Fibroblast of lung (primary cell): Measurements from ENCODE around the gene USP17L5. TPM values are rescaled to one million over a fixed set of nuclear protein-coding genes. Genes with fewer than 3 reads are reported as not detected.
"Not testable (repeated sequence)": the region's sequence is repeated elsewhere in the genome, so short reads cannot be mapped to it uniquely, and the experiment has no call there.

ENCODE experiments used
- DNase-seq, 2 donors: peaks; one replicate each; pipeline versions ENCODE4 v3.0.0 to v3.0.0-alpha.2; 2010; ENCODE audit warnings: low read depth in 2 of 2
- H2AFZ ChIP-seq: 2 replicates; pipeline ENCODE4 v1.5.1; 2012; ENCODE audit warnings: low read length, control low read depth, inconsistent platforms
- H3K27ac ChIP-seq: 2 replicates; pipeline ENCODE4 v1.5.1; 2011; ENCODE audit warnings: low read length, control low read depth; ENCODE audit not compliant: insufficient read depth
- H3K27me3 ChIP-seq: 2 replicates; pipeline ENCODE4 v1.5.1; 2011; ENCODE audit warnings: mild to moderate bottlenecking, low read length; ENCODE audit not compliant: control insufficient read depth, insufficient read depth
- H3K36me3 ChIP-seq: 2 replicates; pipeline ENCODE4 v1.5.1; 2011; ENCODE audit warnings: low read length; ENCODE audit not compliant: control insufficient read depth, insufficient read depth
- H3K4me1 ChIP-seq: 2 replicates; pipeline ENCODE4 v1.5.1; 2011; ENCODE audit warnings: low read length; ENCODE audit not compliant: control insufficient read depth, insufficient read depth; ENCODE audit errors: extremely low read depth
- H3K4me2 ChIP-seq: 2 replicates; pipeline ENCODE4 v1.5.1; 2011; ENCODE audit warnings: low read length, control low read depth; ENCODE audit not compliant: insufficient read depth; ENCODE audit errors: extremely low read depth
- H3K4me3 ChIP-seq, 4 experiments: fragments of 200-600 bp in 1 of 4; sonication (generic) in 1 of 4; replicated peaks in 1 of 4; 2 replicates each; pipeline ENCODE4 v1.5.1; 2011 to 2016; ENCODE audit warnings: low read length in 4 of 4, low read depth in 3 of 4, mild to moderate bottlenecking in 3 of 4, control low read depth in 2 of 4, inconsistent platforms in 1 of 4, mixed read lengths in 1 of 4; ENCODE audit not compliant: insufficient read depth in 1 of 4; ENCODE audit errors: control extremely low read depth in 1 of 4
- H3K79me2 ChIP-seq: 2 replicates; pipeline ENCODE4 v1.5.1; 2012; ENCODE audit warnings: mild to moderate bottlenecking, low read length, inconsistent platforms; ENCODE audit not compliant: control insufficient read depth, insufficient read depth
- H3K9ac ChIP-seq: 2 replicates; pipeline ENCODE4 v1.5.1; 2011; ENCODE audit warnings: mild to moderate bottlenecking, low read length, control low read depth; ENCODE audit not compliant: insufficient read depth
- H3K9me3 ChIP-seq: 2 replicates; pipeline ENCODE4 v1.5.1; 2012; ENCODE audit warnings: low read depth, low read length; ENCODE audit not compliant: control insufficient read depth, insufficient read depth
- H4K20me1 ChIP-seq: 2 replicates; pipeline ENCODE4 v1.5.1; 2011; ENCODE audit warnings: low read length; ENCODE audit not compliant: control insufficient read depth, insufficient read depth; ENCODE audit errors: extremely low read depth
- polyA minus RNA-seq: library from RNA; depleted of rRNA, polyadenylated mRNA; stranded (reverse); fragments of >200 nt; gene quantifications from 2 replicates; pipeline ENCODE4 v1.2.3, GENCODE V29; 2011; ENCODE audit warnings: low replicate concordance
- polyA plus RNA-seq, 2 donors: library from polyadenylated mRNA; depleted of rRNA in 1 of 2; stranded (reverse) in 1 of 2; unstranded in 1 of 2; fragments of >200 nt; gene quantifications; 2 replicates each; pipeline ENCODE4 v1.2.1, GENCODE V29; 2011 to 2012; ENCODE audit warnings: missing spikeins in 1 of 2
- total RNA-seq: library from RNA; depleted of rRNA; stranded (reverse); fragments of >200 nt; gene quantifications from 2 replicates; pipeline ENCODE4 v1.2.1, GENCODE V29; 2014

Gene USP17L5, protein sequence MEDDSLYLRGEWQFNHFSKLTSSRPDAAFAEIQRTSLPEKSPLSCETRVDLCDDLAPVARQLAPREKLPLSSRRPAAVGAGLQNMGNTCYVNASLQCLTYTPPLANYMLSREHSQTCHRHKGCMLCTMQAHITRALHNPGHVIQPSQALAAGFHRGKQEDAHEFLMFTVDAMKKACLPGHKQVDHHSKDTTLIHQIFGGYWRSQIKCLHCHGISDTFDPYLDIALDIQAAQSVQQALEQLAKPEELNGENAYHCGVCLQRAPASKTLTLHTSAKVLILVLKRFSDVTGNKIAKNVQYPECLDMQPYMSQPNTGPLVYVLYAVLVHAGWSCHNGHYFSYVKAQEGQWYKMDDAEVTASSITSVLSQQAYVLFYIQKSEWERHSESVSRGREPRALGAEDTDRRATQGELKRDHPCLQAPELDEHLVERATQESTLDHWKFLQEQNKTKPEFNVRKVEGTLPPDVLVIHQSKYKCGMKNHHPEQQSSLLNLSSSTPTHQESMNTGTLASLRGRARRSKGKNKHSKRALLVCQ
- total RNA-seq = not detected in 2 replicates
- not detected in 2 replicates for polyA plus RNA-seq
- not detected in 2 replicates for polyA plus RNA-seq (2012)
- polyA minus RNA-seq = not detected in 2 replicates

DNA sequence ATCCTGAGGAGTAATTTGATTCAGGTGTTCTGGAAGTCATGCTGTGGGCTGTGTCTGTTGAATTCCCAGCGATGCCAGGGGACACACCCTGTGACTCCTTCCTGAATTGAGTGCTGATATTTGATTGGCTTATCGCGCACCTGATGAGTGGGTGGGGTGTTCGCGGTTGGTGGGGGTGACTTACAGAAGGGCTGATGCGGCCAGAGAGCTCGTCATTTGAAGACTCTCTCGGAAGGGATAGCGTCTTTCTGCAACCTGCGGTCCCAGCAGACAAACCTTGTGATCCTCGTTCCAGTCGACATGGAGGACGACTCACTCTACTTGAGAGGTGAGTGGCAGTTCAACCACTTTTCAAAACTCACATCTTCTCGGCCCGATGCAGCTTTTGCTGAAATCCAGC is at the start of gene USP17L5:
USP17L5 (plus strand) TSS at position 301 of the 400 bp plus-strand sequence; CDS start at position 301, 0 bp downstream.
- H2AFZ ChIP-seq, DNase-seq, H3K9ac ChIP-seq, H3K27me3 ChIP-seq, H3K4me3 ChIP-seq, H3K36me3 ChIP-seq, H4K20me1 ChIP-seq, H3K79me2 ChIP-seq, H3K9me3 ChIP-seq, H3K27ac ChIP-seq, H3K4me2 ChIP-seq, H3K4me1 ChIP-seq: not testable (repeated sequence)

DNA sequence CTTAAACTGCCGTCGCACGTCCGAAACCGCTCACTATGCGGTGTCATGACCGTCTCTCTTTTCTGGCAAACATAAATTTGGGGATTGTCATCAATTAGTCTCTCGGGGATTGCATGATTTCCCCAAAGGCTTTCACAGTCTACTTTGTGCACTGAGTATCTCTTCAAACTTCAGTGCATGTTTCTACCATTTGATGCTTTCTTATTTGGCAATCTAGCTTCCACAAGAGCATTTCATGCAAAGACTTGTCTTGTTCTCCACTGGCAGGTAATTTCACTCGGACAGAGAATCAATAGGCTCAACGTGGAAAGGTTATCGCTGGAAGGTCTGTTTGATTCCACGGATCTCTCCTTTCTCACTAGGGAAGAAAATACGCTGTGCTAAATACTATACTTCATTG is 15.0 kb upstream of the USP17L5 start:
- H3K4me3 ChIP-seq, H3K4me2 ChIP-seq, H3K4me1 ChIP-seq, DNase-seq, H3K36me3 ChIP-seq, H3K9me3 ChIP-seq, H2AFZ ChIP-seq, H3K79me2 ChIP-seq, H3K27ac ChIP-seq, H3K27me3 ChIP-seq, H3K9ac ChIP-seq, H4K20me1 ChIP-seq: not testable (repeated sequence)

DNA sequence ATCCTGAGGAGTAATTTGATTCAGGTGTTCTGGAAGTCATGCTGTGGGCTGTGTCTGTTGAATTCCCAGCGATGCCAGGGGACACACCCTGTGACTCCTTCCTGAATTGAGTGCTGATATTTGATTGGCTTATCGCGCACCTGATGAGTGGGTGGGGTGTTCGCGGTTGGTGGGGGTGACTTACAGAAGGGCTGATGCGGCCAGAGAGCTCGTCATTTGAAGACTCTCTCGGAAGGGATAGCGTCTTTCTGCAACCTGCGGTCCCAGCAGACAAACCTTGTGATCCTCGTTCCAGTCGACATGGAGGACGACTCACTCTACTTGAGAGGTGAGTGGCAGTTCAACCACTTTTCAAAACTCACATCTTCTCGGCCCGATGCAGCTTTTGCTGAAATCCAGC is 14.3 kb upstream of the USP17L5 start, which contains the start of gene USP17L24:
USP17L24 (plus strand) TSS at position 301 of the 400 bp plus-strand sequence; CDS start at position 301, 0 bp downstream.
- H3K4me1 ChIP-seq, H4K20me1 ChIP-seq, H3K9ac ChIP-seq, H2AFZ ChIP-seq, DNase-seq, H3K4me2 ChIP-seq, H3K9me3 ChIP-seq, H3K36me3 ChIP-seq, H3K79me2 ChIP-seq, H3K4me3 ChIP-seq, H3K27me3 ChIP-seq, H3K27ac ChIP-seq: not testable (repeated sequence)

DNA sequence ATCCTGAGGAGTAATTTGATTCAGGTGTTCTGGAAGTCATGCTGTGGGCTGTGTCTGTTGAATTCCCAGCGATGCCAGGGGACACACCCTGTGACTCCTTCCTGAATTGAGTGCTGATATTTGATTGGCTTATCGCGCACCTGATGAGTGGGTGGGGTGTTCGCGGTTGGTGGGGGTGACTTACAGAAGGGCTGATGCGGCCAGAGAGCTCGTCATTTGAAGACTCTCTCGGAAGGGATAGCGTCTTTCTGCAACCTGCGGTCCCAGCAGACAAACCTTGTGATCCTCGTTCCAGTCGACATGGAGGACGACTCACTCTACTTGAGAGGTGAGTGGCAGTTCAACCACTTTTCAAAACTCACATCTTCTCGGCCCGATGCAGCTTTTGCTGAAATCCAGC is 9.6 kb upstream of the USP17L5 start, which contains the start of gene USP17L25:
USP17L25 (plus strand) TSS at position 301 of the 400 bp plus-strand sequence; CDS start at position 301, 0 bp downstream.
- not testable (repeated sequence) for H3K9ac ChIP-seq, DNase-seq, H2AFZ ChIP-seq, H3K79me2 ChIP-seq, H4K20me1 ChIP-seq, H3K4me1 ChIP-seq, H3K4me2 ChIP-seq, H3K27me3 ChIP-seq, H3K4me3 ChIP-seq, H3K27ac ChIP-seq, H3K9me3 ChIP-seq, H3K36me3 ChIP-seq

DNA sequence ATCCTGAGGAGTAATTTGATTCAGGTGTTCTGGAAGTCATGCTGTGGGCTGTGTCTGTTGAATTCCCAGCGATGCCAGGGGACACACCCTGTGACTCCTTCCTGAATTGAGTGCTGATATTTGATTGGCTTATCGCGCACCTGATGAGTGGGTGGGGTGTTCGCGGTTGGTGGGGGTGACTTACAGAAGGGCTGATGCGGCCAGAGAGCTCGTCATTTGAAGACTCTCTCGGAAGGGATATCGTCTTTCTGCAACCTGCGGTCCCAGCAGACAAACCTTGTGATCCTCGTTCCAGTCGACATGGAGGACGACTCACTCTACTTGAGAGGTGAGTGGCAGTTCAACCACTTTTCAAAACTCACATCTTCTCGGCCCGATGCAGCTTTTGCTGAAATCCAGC is 4.8 kb upstream of the USP17L5 start, which contains the start of gene USP17L26:
USP17L26 (plus strand) TSS at position 301 of the 400 bp plus-strand sequence; CDS start at position 301, 0 bp downstream.
- H3K36me3 ChIP-seq, H3K4me3 ChIP-seq, H3K79me2 ChIP-seq, H3K9ac ChIP-seq, H3K4me1 ChIP-seq, H3K4me2 ChIP-seq, H4K20me1 ChIP-seq, H2AFZ ChIP-seq, H3K9me3 ChIP-seq, H3K27me3 ChIP-seq, H3K27ac ChIP-seq, DNase-seq: not testable (repeated sequence)

DNA sequence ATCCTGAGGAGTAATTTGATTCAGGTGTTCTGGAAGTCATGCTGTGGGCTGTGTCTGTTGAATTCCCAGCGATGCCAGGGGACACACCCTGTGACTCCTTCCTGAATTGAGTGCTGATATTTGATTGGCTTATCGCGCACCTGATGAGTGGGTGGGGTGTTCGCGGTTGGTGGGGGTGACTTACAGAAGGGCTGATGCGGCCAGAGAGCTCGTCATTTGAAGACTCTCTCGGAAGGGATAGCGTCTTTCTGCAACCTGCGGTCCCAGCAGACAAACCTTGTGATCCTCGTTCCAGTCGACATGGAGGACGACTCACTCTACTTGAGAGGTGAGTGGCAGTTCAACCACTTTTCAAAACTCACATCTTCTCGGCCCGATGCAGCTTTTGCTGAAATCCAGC is 4.6 kb downstream of the USP17L5 start, which contains the start of gene USP17L27:
USP17L27 (plus strand) TSS at position 301 of the 400 bp plus-strand sequence; CDS start at position 301, 0 bp downstream.
- not testable (repeated sequence) for H3K9ac ChIP-seq, H3K27ac ChIP-seq, H3K79me2 ChIP-seq, DNase-seq, H3K4me3 ChIP-seq, H4K20me1 ChIP-seq, H3K9me3 ChIP-seq, H3K4me2 ChIP-seq, H3K27me3 ChIP-seq, H3K36me3 ChIP-seq, H2AFZ ChIP-seq, H3K4me1 ChIP-seq
